HG02973 (cell line): ENCODE measurements around the gene ZBTB26.
"Not testable (repeated sequence)": the region's sequence is repeated elsewhere in the genome, so short reads cannot be mapped to it uniquely, and the experiment has no call there.

Experiments used
- ATAC-seq: cut with Tn5 transposase; IDR thresholded peaks from one replicate; pipeline ENCODE4 v1.9.1; 2021; ENCODE audit warnings: moderate library complexity; ENCODE audit not compliant: unreplicated experiment

Gene ZBTB26

DNA sequence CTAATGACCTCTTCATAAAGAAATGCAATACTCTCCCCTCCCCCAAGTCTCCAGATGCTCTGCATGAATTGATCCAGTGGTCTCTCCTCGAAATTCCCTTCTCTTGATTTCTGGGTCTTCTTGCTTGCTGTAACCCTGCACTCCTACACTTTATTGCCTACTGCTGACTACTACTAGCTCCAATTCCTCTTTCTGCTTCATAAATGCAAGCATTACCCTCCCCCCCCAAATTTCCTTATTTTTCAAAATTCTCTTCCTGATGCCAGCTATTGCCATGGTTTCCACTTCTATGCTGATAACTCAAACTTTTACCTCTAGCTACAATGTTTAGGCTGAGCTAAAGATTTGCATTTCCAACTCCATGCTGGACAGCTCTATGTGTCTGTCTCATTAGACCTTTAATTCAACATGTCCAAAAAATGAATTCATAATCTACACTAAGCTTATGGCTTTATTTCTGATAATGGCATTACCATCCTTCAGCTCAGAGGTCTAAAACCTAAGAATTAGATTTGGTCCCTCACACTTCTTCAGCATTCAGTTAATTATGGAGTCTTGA, 1.4 kb downstream of the ZBTB26 start:
- no peak for ATAC-seq

DNA sequence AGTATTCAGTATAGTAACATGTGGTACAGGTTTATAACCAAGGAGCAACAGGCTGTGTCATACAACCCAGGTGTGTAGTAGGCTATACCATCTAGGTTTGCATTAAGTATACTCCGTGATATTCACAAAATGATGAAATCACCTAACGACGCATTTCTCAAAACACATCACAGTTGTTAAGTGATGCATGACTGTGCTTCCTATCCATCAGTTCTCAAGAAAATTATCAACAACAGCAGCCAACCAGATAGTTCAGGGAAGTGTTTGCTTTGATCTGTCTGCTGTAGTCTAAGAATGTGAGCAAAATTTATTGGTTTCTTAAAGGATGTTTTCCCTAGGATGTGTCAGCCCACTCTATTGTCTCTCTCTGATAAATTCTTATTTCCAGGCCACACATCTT, 7.4 kb downstream of the ZBTB26 start:
- ATAC-seq = peak; percentile 79

DNA sequence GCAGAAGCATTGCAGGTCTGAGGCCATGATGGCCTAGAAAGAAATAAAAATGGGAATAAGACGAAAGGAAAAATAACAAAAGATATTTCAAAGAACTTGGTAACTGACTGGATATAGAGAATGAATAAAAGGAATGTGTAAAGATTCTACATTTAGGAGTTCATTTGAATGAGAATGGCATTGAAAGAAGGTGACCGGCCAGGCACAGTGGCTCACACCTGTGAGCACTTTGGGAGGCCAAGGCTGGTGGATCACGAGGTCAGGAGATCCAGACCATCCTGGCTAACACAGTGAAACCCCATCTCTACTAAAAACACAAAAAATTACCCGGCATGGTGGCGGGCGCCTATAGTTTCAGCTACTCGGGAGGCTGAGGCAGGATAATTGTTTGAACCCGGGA, 8.6 kb downstream of the ZBTB26 start:
- ATAC-seq = no peak

DNA sequence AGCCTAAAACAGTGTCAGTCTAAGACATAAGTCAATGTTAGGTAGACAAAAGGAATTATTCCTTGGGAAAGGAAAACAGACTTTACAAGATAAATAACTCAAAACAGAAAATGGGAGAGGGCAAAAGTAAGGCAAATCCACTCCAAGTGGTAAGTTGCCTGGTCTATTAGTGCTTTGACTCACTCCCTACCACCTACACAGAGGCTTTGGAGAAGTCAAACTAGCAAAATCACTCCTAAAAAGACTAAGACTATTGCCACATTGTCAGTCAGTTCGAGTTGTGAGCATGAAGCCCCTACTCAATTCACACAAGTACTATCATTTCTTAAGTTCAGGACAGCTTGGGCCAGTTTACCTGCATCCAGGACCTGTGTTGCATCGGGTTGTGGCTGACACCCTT, 13.0 kb downstream of the ZBTB26 start:
- no peak for ATAC-seq

DNA sequence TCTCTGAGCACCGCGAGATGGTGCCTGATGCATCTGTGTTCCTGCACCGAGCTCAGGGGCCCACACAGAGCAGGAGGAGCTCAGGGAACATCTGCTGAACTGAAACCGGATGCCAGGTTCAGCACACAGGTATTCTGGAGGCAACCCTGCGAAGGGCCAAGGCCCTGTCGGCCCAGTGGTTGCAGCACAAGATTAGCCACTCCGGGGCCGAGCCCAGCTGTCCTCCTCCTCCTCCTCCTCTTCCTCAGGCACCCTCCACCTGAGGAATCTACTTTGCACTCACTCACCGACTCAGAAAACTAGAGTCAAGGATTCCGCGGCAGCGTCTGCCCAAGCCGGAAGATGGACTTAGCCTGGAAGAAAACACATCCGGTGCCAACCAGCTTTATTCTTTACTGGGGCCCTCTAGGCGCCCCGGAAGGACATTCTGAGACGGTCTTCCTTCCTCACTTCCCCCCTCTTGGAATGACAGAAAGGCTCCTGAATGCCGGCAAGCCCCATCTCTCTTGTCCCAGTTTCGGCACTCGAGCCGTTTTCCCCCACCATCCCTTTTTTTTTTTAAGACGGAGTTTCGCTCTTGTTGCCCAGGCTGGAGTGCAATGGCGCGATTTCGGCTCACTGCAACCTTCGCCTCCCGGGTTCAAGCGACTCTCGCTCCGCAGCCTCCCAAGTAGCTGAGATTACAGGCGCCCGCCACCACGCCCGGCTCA, 18.2 kb downstream of the ZBTB26 start, which contains the start of gene ZBTB6:
TSS of gene ZBTB6 (minus strand) at position 360 of the 710 bp plus-strand sequence. CDS start 1,251 bp downstream, outside the sequence.
- peak; percentile 98 for ATAC-seq

DNA sequence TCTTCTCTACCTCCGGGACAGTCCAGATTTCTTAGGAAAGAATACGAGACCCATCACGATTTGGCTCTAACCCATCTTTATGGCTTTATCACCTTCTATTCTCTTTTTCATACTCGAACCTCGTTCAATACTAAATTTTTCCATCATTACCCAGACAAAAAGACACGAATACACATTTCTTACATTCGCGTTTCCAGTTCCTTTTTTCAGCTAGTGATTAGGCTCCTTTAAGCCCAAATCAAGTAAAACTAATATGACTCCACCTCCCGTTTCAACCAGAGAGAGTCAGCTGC, 18.7 kb downstream of the ZBTB26 start:
- no peak for ATAC-seq

DNA sequence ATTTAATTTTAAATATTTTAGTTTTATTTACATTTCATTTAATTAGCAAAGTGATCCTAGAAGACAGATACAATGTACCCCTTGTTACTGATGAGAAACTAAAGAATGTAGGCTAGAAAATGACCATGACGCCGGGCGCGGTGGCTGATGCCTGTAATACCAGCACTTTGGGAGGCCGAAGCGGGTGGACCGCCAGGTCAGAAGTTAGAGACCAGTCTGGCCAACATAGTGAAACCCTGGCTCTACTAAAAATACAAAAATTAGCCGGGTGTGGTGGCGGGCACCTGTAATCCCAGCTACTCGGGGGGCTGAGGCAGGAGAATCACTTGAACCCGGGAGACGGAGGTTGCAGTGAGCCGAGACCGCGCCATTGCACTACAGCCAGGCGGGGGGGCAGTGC, 25.2 kb downstream of the ZBTB26 start:
- ATAC-seq = not testable (repeated sequence)

DNA sequence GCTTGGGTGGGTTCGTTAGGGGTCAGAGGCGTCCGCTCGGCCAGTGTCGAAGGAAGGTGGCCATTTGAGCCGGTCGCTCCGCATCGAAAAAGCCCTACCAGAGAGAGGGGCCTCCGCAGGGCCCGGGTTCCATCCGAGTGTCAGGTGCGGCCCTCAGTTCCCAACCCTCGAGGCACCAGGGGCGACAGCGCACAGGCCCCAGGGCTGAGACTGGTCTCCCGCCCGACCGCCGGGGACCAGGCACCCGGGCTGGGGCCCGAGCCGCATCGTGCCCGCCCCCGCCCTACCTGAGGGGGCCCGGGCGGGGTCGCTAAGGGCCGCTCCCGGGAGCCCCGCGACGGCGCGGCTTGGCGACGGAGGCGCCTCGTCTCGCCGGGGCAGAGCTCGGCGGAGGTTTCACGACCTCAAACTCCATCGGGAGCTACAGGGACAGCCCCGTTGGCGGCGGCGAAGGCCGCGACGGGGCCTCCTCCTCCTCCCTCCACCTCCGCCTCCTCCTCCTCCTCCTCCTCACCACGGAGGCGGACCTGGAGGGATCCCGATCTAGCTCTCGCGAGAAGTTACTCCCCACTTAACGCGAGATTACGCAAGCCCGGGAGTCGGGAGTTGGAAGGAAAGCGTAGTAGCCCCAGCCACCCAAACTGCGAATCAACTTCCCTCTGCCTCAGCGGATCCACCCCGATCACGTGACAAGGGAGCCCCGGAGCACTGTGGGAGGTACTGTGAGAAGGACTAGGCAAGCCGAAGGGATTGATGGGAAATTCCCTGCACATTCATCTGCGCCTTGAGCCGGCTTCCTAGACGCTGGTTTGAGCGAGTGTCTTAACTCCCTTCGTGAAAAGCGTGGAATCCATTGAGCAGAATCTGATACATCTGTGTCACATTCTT, 26.2 kb downstream of the ZBTB26 start, which contains the start of gene RC3H2:
TSS of gene RC3H2 (minus strand) at position 537 of the 888 bp plus-strand sequence. CDS start 7,850 bp downstream, outside the sequence.
- ATAC-seq = peak; percentile 77

DNA sequence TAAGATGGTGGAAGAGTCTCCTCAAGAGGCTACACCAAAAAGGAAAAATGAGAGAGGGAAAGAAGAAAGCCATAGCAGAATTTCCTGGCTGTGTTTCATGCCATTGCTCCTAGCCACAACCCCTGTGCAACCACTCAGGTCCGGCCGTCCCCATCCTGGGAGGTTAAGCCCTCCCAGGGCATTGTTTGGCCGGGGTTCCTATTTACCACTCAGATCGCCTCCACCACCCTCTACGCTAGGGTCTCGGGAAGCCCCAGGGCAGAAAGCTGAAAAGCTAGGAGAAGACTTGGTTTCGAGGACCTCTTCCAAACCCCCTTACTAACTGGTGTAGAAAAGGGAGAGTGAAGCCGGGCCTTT, 26.9 kb downstream of the ZBTB26 start:
- peak; percentile 13 for ATAC-seq

DNA sequence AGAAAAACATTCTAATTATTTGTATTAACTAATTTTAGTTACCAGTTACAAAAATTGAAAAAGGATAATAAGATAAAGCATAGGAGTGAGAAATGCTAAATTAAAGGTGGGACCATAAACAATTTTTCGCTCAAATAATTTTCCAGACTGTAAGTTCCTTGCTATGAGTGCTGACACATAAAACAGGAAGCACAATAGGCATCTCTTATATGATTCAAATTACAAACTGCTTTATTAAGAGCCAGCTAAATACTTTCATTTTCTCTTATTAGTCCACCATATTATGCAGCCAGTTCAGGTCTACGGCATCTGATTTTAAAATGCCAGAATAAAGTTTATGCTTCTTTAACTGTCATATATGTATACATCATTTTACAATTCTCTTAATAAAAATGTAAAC, 30.5 kb downstream of the ZBTB26 start:
- no peak for ATAC-seq

DNA sequence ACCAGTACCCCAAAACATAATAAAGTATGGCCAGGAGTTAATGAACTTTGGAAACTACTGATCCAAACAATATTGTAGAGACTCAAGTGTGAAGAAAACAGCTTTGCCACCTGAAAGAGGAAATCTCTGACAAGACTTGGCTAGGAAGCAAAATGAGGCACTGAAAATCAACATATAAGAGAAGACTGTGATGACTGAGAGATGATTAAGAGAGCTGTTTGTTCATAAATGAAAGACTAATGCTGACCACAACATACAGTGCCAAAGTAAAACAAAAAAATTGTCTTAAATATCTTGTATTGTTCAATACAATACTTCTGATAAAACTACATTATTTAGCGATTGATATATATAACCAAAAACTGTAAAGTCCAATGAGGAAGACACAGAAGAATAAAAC, 33.3 kb downstream of the ZBTB26 start:
- ATAC-seq = no peak

DNA sequence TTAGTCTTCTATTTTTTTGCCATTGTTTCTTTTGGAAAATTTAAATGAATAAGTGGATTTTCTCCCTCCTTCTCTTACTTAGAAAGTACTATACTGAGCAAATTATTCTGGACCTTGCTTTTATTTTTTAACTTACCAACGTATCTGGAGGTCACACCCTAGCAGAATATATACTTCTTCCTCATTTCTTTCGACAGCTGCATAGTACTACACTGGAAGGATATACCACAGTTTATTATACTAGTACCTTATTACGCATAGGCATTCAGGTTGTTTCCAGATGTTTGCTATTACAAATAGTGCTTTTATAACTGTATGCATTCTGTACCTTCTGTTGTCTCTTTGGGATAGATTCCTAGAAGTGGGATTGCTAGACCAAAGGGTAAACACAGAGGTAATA, 42.8 kb downstream of the ZBTB26 start:
- ATAC-seq = no peak

DNA sequence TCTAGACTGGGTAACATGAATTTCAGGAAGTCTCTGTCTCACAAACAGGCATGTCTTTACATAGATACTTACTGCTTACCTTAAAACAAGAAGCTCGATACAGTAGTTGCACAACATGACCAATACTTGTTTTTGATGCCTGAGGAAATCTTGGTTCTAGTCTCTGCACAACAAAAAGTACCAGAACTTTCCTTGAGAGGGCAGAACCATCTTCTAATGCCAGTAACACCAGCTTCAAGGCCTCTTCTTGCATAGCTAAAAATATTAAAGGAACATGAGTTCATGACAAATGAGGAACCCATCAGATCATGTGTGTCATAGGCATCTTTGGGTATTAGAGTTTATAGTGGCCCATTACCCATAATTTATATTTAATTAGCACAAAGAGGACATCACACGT, 48.2 kb downstream of the ZBTB26 start:
- no peak for ATAC-seq

DNA sequence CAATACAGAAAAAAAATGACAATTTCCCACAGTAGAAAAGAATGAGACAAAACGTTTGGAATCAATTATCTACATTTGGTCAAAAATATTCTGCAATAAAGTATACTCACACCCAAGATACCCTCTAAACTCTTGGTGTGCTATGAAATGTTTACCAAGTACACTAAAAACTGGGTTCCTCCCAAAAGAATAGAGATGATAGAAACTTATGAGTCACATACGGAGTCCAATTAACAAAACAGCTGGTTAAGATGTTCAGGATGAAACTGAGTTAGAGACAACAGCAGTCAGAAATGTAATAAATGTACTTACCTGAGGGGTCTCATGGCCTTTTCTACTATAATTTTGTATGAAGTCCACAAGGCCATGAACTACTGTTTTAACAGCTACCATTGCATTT, 51.9 kb downstream of the ZBTB26 start:
- ATAC-seq = no peak

DNA sequence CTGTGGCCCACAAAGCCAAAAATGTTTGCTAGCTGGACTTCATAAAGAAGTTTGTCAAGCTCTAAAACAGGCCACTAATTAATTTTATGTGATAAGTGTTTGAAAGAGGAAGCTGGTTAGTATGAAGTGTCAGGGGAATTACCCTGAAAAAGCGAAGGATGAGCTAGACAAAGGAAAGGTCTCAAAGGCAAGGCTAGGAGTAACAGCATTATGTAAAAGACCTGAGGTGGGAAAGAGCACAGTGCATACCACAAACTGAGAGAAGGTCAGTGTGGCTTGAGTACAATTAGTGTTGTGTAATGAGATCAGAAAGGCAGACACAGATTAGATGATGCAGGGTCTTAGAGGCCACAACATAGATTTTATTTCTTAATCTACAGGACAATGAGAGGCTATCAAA, 55.8 kb downstream of the ZBTB26 start:
- ATAC-seq = no peak

DNA sequence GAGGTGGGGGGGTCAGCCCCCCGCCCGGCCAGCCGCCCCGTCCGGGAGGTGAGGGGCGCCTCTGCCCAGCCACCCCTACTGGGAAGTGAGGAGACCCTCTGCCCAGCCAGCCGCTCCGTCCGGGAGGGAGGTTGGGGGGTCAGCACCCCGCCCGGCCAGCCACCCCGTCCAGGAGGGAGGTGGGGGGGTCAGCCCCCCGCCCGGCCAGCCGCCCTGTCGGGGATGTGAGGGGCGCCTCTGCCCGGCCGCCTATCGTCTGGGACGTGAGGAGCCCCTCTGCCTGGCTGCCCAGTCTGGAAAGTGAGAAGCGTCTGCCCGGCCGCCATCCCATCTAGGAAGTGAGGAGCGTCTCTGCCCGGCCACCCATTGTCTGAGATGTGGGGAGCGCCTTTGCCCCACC, 64.0 kb downstream of the ZBTB26 start:
- not testable (repeated sequence) for ATAC-seq

DNA sequence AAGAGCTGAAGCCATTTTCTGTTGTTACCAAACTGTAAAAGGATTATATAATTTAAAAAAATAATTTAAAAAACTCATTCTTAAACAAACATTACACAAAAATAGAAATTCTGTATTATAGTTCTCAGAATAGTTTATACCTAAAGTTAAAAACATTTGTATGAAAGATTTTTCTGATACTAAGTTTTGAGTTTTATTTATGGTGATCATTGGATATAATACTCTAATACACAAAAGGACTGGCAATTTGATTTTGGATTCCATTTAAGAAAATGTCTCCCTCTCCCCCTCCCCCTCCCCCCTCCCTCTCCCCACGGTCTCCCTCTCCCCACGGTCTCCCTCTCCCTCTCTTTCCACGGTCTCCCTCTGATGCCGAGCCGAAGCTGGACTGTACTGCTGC, 65.2 kb downstream of the ZBTB26 start:
- no peak for ATAC-seq
